Keratinocyte (primary cell): ENCODE data around the gene PIEZO1. TPM values are rescaled to one million over a fixed set of nuclear protein-coding genes. Genes with fewer than 3 reads are reported as not detected.

ENCODE experiments used
- DNase-seq: peaks from one replicate; pipeline ENCODE4 v3.0.0-alpha.2; 2011; ENCODE audit warnings: low read depth, missing footprints, low spot score
- FAIRE-seq: peaks from 2 replicates; lab custom pipeline; 2011; peaks lifted over from hg19 to GRCh38; lab: Jason Lieb, UNC
- H2AFZ ChIP-seq: 2 replicates; pipeline ENCODE4 v1.6.0; 2012; ENCODE audit warnings: low read length, control low read depth, inconsistent platforms; ENCODE audit not compliant: control insufficient read depth
- H3K27ac ChIP-seq: 2 replicates; pipeline ENCODE4 v1.5.1; 2011; ENCODE audit warnings: low read length; ENCODE audit not compliant: control insufficient read depth, insufficient read depth
- H3K27me3 ChIP-seq: 3 replicates; pipeline ENCODE4 v1.6.0; 2011; ENCODE audit warnings: low read length; ENCODE audit not compliant: control insufficient read depth, insufficient read depth; ENCODE audit errors: extremely low read depth
- H3K36me3 ChIP-seq, 2 experiments: 2 replicates in 1 of 2; 3 replicates in 1 of 2; pipeline ENCODE4 v1.5.1; 2011; ENCODE audit warnings: low read length in 2 of 2, mild to moderate bottlenecking in 1 of 2; ENCODE audit not compliant: control insufficient read depth in 2 of 2, insufficient read depth in 2 of 2; ENCODE audit errors: extremely low read depth in 1 of 2
- H3K4me1 ChIP-seq: 3 replicates; pipeline ENCODE4 v1.5.1; 2011; ENCODE audit warnings: low read length; ENCODE audit not compliant: control insufficient read depth, insufficient read depth; ENCODE audit errors: extremely low read depth
- H3K4me2 ChIP-seq: 3 replicates; pipeline ENCODE4 v1.6.0; 2011; ENCODE audit warnings: low read depth, low read length; ENCODE audit not compliant: control insufficient read depth, insufficient read depth; ENCODE audit errors: extremely low read depth
- H3K4me3 ChIP-seq, 3 experiments: fragments of 200-600 bp in 1 of 3; sonication (generic) in 1 of 3; 2 replicates in 2 of 3; 3 replicates in 1 of 3; pipeline ENCODE4 v1.5.1; 2011 to 2016; ENCODE audit warnings: low read length in 3 of 3, mild to moderate bottlenecking in 3 of 3, control low read depth in 2 of 3, inconsistent platforms in 1 of 3, low read depth in 1 of 3, mixed read lengths in 1 of 3, mixed run types in 1 of 3, moderate library complexity in 1 of 3; ENCODE audit not compliant: control insufficient read depth in 2 of 3, insufficient read depth in 2 of 3; ENCODE audit errors: extremely low read depth in 1 of 3
- H3K79me2 ChIP-seq: 2 replicates; pipeline ENCODE4 v1.6.0; 2012; ENCODE audit warnings: low read length; ENCODE audit not compliant: control insufficient read depth, insufficient read depth
- H3K9ac ChIP-seq: 3 replicates; pipeline ENCODE4 v1.6.0; 2011; ENCODE audit warnings: low read length; ENCODE audit not compliant: control insufficient read depth, insufficient read depth; ENCODE audit errors: extremely low read depth
- H3K9me1 ChIP-seq: 3 replicates; pipeline ENCODE4 v1.6.0; 2011; ENCODE audit warnings: low read length; ENCODE audit not compliant: control insufficient read depth, insufficient read depth; ENCODE audit errors: extremely low read depth
- H3K9me3 ChIP-seq: 2 replicates; pipeline ENCODE4 v1.5.1; 2012; ENCODE audit warnings: low read depth, low read length; ENCODE audit not compliant: control insufficient read depth
- H4K20me1 ChIP-seq: 3 replicates; pipeline ENCODE4 v1.6.0; 2011; ENCODE audit warnings: low read length; ENCODE audit not compliant: control insufficient read depth, insufficient read depth; ENCODE audit errors: extremely low read depth
- CTCF ChIP-seq, 3 experiments: IDR thresholded peaks in 1 of 3; conservative IDR thresholded peaks in 1 of 3; optimal IDR thresholded peaks in 1 of 3; 2 replicates in 2 of 3; 3 replicates in 1 of 3; pipeline versions ENCODE3 to v1.5.1; 2011; ENCODE audit warnings: low read length in 3 of 3, mild to moderate bottlenecking in 3 of 3, moderate library complexity in 2 of 3, control low read depth in 1 of 3, inconsistent platforms in 1 of 3; ENCODE audit not compliant: insufficient read depth in 2 of 3; ENCODE audit errors: extremely low read depth in 1 of 3
- EZH2 ChIP-seq: IDR thresholded peaks from one replicate; pipeline ENCODE4 v1.6.1; 2012; ENCODE audit warnings: inconsistent platforms, mild to moderate bottlenecking, low read length, moderate library complexity
- dilution Hi-C: fragments of 300-500 bp; cut with MboI; formaldehyde crosslinking; loops from one replicate; pipeline ENCODE4 v1.7.0; 2020; ENCODE audit warnings: low sequenced_read_pairs; ENCODE audit not compliant: extremely low pct_ligation_motif_present
- polyA plus RNA-seq, 5 experiments: library from polyadenylated mRNA; depleted of rRNA in 3 of 5; stranded (reverse) in 3 of 5; stranded (forward) in 1 of 5; unstranded in 1 of 5; fragments of >200 nt; gene quantifications; 1 replicate in 1 of 5; 2 replicates in 3 of 5; 3 replicates in 1 of 5; pipeline versions ENCODE4 v1.2.1 to v1.2.3, GENCODE V29; 2011 to 2012; ENCODE audit warnings: missing spikeins in 2 of 5, low read depth in 1 of 5, low replicate concordance in 1 of 5

Gene PIEZO1
- polyA plus RNA-seq, 1 donor (not counting 4 experiments of a cell fraction or from before 2014, with no cell fraction given) = 62.8 TPM

GRCh38 chr16:88816736-88817535, 31.9 kb upstream of the PIEZO1 start:
- Histone ChIP-seq H3K36me3 (peaks cover 0 to 4% of the 10 kb centered on the region in 2 experiments), H3K79me2 (no peaks in the 10 kb centered on the region), H3K9me3 (no peaks in the 10 kb centered on the region), H3K4me2 (no peak overlapping the region), H2AFZ (no peak overlapping the region), H3K9ac (peak overlapping the region; percentile 33), H3K9me1 (no peaks in the 10 kb centered on the region), H3K4me3 (no peak overlapping the region), H3K27ac (no peak overlapping the region), H3K27me3 (no peaks in the 10 kb centered on the region), H3K4me1 (peaks cover 17% of the 10 kb centered on the region), H4K20me1 (no peaks in the 10 kb centered on the region)
- DNase-seq (no peak), FAIRE-seq (peak; percentile 86)
- no peak for TF ChIP-seq EZH2
- no peak for TF ChIP-seq CTCF (optimal IDR thresholded peaks at IDR 0.05 in 1 of 3, IDR thresholded peaks at IDR 0.05 in 1 of 3, conservative IDR thresholded peaks at IDR 0.05 in 1 of 3; ENCODE audit: extremely low read depth in 1 of 3, insufficient read depth in 2 of 3, low read length in 3 of 3)
- dilution Hi-C loops = no loop called here

- no peaks in the 10 kb centered on the region for H3K9me3 ChIP-seq
- DNase-seq = no peak
- peaks cover 18% of the 10 kb centered on the region for H3K4me1 ChIP-seq
- peaks cover 0 to 3% of the 10 kb centered on the region in 2 experiments for H3K36me3 ChIP-seq
- H2AFZ ChIP-seq = no peak overlapping the region
- dilution Hi-C loops = no loop called here
- H3K4me3 ChIP-seq = no peak overlapping the region
- no peaks in the 10 kb centered on the region for H3K27me3 ChIP-seq
- H4K20me1 ChIP-seq = no peaks in the 10 kb centered on the region
- no peak overlapping the region for H3K27ac ChIP-seq
- no peaks in the 10 kb centered on the region for H3K9me1 ChIP-seq
- FAIRE-seq = no peak
- TF ChIP-seq EZH2 (no peak), CTCF (optimal IDR thresholded peaks at IDR 0.05 in 1 of 3, IDR thresholded peaks at IDR 0.05 in 1 of 3, conservative IDR thresholded peaks at IDR 0.05 in 1 of 3; ENCODE audit: extremely low read depth in 1 of 3, insufficient read depth in 2 of 3, low read length in 3 of 3) (peak; percentile 78 to 91 (median 91))
- H3K9ac ChIP-seq = no peak overlapping the region
- H3K4me2 ChIP-seq = no peak overlapping the region
- H3K79me2 ChIP-seq = peaks cover 3% of the 10 kb centered on the region
These were observed 31.0 kb upstream of the PIEZO1 start for GRCh38 chr16:88815901-88816589.
